GM21390 (cell line): ENCODE data around the gene TSPAN17.

ENCODE experiments used
- ATAC-seq: cut with Tn5 transposase; IDR thresholded peaks from one replicate; pipeline ENCODE4 v1.9.1; 2021; ENCODE audit not compliant: unreplicated experiment

The TSPAN17 gene

DNA sequence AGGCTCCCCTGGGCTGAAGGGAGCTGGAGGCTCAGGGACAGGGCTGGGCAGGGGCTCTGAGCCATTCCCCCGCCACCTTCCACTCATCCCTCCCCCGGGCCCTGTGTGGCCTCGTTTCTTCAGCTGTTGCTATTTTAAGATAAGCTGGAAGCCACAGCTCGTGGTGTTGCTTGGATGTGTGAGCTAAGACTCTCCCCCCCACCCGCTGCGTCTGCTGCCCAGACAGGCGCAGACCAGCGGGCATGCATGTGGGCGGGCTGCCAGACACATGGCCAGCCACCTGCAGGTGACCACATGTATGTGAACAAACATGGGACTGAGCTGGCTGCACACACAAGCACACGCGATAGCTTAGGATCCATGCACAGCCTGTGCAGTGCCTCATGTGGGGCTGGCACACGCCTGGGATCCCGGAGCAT, 25.6 kb upstream of the TSPAN17 start:
- ATAC-seq, result no peak

DNA sequence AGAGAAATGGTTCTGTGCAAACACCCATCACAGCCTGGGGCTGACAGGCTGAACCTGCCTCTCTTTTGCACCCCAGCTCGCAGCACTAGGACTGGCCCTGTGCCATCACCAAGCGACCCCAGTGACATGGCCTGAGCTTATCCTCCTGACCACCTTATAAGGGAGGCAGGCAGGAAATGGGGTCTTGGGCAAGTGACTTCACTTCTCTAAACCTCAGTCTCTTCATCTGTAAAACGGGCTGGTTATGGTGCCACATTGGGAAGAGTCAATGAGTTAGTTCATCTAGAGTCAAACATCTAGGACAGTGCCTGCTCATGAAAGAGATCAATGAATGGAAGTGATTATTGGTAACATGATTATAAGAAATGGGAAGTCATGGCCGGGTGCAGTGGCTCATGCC, 23.1 kb upstream of the TSPAN17 start:
- no peak for ATAC-seq

DNA sequence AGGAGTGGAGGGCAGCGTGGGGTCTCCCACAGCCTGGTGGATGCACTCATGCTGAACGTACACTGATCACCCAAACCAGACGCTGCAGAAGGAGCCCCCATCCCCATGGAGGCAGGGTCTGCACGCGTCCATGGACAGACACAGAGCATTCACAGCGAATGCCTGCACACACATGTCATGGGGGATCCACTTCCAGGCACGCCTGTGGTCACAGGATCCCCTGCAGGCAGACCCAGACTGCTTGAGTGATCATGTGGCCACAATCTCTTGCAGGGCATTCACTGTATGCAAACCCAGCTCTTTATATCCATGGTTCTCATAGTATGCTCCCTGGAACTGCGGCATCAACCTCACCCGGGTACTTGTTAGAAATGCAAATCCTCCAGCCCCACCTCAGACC, 22.3 kb upstream of the TSPAN17 start:
- ATAC-seq, result no peak

DNA sequence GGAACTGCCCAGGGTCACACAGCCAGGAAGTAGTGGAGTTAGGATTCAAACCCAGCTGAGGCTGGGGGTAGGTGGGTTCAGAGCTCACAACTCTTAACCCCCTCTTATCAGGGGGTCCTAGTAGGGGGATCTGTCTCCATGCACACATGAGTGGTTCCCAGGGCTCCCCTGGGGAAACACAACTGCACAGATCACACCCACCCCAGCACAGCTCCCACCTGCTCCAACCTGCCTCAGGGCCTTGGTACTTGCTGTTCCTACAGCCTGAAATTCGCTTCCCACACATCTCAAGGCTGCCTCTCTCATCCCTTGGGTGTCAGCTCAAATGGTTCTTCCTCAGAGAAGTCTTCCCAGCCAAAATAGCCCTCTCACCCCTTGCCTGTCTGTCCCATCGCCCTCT, 21.8 kb upstream of the TSPAN17 start:
- ATAC-seq, result no peak

DNA sequence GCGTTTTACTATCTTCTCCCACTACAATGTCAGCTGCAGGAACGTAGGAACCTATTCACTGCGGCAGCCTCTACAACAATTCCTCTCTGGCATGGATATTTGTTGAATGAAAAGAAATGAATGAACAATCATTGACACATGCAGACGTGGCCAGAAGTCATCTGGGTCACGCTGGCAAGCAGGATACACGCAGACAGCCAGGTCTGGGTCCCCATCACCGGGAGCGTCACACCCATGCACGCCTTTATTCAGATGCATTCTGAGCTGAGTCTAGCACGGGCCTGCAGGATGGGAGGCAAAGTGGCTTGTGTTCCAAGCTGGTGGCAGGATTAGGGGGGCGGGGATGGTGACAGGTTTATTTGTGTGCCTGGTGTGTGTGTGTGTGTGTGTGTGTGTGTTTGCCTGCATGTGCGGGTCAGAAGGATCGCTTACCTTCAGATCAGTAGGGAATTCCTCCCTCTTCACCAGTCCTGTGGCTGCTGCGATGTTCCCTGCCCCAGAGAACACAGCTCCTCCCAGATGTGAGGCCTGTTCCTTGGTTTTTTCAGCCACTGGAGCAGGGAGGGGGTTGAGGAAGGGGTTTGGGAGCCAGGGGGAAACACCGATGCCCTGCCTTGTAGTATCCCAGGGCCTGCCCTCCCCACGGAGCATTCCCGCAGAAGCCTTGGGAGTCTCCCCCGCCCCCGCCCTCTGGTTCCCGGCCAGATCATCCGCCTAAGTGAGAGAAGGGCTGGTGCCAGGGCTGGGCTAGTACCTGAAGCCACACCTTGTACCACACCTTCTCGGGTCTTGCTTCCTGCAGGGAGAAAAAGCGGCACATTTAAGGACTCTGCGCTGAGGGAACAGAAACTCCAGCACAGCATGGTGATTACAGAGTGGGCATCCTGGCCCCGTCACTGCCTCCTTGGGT, 21.1 kb upstream of the TSPAN17 start:
- no peak for ATAC-seq

DNA sequence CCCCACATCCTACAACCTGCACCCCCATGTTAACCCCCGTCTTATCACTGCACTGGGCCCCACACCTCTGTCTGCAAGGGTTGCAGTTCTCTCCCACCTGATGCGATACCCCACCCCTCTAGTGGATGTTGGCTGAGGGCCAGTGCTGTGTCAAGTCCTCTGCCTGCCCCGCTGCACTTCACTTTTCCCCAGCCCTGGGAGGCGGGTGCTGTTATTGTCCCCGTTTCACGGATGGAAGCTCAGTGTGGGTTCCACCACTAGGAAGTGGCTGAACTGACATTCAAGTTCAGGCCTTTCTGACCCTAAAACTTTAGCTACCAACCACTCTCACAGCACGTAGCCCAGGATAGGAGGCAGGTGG, 20.4 kb upstream of the TSPAN17 start:
- ATAC-seq, result no peak

DNA sequence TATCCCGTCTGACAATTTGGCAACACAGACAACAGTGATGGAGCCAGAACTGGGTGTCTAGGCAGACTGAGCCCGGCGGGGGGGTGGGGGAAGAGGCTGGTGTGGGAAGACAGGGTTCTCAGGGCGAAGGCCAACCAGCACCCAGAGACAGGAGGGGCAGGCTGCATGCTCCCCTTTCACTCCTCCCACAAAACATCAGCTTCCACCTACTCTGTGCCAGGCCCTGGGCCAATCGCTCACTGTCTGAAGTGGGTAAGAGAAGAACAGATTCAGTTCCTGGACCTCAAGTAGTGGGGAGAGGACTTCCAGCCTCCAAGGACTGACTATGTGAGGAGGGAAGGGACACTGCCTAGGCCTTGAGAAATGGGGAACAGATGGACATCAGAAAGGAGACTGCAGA, 19.7 kb upstream of the TSPAN17 start:
- no peak for ATAC-seq

DNA sequence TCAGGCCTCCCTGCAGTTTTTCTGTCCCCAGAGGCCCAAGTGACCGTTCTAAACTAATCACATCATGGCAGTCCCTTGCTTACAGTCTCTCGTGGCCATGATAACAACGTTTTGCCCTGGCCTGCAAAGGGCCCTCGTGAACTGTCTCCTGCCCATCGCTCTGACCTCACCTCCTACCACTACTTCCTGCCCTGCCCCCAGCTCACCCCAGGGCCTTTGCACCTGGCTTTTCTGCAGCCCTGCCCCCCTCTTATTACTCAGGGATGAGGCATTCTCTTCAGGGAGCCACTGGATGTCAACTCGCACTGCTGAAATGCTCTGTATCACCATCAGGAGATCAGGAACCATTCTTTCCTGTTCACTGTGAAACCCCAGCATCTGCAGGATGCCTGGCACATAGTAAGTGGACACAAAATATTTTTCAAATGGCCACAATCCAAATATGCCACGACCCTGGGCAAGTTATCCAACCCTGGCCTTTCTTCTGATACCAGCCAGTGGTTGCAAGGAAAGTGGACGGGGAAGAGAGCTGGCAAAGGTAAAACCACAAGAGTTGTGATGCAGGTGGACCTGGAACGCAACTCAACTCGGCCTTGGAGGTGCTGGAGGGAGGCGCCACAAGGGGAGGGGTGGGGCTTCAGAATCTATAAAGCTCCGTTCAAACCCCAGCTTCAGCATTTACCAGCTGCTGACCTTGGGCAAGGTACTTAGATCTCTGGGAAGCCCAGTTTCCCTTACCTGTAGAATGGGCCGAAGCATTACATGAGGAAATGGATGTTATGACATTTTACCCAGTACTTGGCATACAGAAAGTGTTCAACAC, 18.7 kb upstream of the TSPAN17 start:
- ATAC-seq, result no peak

DNA sequence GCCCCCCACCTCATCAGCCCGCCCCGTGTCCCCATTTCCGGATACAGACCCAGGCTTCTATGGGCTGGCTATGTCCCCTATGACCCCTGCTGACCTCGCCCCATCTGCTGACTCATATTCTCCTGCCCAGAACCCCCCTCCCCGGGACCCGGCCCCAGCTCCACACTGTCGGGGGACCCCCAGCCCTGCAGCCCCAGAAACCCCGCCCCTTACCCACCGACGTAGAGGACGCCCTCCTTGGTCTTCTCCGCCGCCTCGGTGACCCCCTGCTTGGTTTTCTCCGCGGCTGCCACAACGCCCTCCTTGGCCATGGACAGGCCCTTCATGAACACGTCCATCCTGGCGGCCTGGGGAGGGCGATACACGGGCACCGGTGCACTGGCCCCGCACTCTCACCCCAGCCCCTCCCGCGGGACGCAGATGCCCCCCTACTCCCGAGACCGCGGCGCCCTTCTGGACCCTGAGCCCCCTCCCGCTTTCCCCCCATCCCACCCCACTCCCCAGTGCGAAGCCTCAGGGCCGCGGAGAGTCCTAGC, 17.9 kb upstream of the TSPAN17 start:
- ATAC-seq, result no peak

DNA sequence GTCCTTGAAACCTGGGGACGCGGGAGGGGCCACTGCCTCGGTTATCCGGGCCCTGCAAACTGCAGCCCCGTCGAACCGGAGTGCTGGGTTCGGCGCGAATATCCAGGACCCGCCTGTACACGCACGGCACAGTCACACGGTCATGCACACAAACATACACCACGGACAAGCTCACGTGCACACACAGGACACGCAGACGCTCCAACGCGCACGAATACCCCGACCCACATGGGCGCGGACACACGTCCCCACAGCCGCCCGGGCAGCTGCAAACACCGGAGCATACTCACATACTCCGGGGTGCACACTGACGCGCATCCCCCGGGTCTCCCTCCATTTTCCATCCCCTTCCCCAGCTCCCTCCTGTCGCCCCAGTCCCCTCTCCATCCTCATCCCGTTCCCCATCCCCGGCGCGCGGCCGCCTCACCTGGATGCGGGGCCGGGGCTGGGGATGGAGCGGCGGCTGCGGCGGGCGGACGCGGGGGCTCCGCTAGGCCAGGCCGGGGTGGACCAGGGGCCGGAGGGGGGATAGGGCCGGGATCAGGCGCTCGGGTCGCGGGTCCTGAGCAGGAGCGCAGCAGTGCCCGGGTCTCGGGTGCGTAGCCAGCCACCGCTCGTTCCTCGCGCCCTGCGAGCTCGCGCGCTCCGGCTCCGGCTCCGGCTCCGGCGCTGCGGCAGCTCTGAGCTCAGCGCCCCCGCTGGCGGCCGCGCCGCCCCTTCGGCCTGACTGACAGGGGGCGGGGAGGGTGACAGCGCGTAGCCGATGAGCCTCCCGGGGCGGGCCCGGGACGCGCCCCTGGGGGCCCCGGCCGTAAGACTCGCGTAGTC, 17.2 kb upstream of the TSPAN17 start, which contains the start of the genes EIF4E1B and SNCB:
TSS of gene EIF4E1B (plus strand) at position 823 of the 828 bp plus-strand sequence. CDS start 12,113 bp downstream, outside the sequence.
TSS of gene SNCB (minus strand) at position 682 of the 828 bp plus-strand sequence. CDS start 880 bp downstream, outside the sequence.
- peak; percentile 75 for ATAC-seq

DNA sequence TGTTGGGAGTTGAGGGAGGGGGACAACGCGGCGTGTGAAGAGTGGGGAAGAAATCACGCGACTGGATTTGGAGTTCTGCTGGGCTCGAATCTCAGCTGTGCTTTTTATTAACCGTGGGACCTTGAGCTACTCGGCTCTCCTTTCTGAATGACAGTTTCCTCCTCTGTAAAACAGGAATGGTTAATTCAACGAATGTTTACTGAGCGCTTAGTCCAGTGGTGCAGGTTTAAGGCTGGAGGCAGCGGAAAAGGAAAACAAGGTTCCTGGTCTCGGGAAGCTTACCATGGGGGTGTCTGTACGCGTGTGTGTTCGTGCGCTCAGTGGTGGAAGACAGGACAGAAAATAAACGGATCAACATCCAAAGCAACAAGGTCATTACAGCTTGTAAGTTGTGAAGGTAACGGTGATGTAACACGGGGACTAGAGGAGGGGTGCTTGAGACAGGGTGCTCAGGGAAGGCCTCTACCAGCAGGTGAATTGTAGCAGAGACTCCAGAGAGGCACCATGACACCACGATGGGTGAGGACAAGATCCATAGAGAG, 16.5 kb upstream of the TSPAN17 start:
- ATAC-seq, result no peak

DNA sequence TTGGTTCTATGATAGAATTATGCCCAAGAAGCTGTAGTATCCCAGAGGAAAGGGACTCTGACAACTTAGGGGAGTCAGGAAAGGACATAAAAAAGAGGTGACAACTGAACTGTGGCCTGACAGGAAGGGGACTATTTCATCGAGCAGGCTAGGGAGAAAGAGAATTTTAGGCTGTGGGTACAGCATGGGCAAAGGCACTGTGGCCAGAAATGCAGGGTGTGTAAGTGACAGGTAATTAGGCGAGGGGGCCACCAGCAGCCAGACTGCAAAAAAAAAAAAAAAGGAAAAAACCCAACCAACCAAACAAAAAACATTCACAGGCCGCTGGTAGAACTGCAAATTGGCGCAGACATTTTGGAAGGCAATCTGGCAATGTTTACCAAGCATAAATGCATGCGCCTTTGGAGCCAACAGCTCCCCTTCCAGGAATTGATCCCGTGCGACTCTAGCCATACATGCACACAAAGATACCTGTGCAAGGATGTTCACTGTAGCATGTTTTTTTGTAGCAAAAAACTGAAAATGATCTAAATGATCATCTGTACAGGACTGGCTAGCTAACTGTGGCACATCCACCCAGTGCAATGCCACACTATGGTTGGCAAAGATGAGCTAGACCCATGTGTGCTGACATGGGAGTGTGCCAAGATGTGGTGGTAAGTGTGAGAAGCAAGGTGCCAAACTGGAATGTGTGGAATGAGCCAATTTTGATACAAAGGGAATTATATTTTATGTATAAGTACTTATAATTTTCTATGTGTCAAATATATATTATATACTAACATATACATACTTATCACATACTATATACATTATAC, 15.7 kb upstream of the TSPAN17 start:
- ATAC-seq, result no peak

DNA sequence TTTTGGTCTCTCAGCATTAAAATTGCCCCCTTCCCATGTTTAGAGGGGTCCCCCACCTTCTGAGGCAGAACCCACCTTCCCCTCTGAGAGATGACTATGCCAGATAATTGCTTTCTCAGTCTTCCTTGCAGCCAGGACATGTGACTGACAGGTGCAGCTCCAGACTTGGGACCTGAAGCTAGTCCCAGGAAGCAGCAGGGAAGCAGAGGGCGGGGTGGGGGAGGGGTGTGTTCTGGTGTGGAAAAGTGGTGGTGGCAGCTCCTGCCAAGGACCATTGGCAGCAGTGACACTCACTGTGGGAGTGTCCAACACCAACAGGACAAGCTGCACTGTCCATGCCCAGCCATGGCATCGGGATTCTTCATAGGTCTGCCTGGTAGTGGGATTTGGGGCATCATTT, 14.5 kb upstream of the TSPAN17 start:
- ATAC-seq, result no peak

DNA sequence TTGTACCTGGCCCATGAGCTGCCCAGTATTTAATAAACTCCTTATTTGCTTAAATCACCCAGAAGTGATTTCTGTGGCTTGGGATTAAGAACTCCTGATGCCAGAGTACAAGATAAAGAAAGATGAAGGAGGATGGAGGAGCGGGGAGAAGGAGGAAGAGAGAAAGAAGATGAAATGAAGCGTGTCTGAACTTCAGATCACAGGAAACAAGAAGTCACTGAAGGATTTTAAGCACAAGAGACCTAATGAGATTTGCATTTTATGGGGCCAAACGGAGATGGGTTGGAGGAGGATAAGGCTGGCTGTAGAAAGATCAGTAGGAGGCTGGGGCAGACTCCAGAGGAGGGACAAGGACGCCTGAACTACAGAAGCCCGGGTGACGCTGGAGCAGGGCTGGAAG, 13.7 kb upstream of the TSPAN17 start:
- ATAC-seq, result no peak

DNA sequence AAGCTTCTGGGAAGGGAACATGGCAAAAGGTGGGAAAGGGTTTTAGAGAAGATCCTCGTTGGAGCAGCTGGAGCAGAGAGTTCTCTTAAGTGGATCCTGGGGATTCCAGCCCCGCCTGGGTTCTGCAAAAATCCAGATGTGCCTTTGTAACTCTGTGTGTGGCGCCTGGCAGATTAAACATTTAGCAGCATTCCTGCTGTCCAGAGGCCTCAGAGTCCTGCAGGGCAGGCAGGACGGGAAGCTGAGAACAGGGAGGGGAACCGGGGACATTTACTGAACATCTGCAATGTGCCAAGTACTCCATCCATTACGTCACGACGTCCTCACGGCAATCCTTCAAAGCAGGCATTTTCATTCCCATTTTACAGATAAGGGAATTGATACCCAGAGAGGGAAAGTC, 10.9 kb upstream of the TSPAN17 start:
- no peak for ATAC-seq

DNA sequence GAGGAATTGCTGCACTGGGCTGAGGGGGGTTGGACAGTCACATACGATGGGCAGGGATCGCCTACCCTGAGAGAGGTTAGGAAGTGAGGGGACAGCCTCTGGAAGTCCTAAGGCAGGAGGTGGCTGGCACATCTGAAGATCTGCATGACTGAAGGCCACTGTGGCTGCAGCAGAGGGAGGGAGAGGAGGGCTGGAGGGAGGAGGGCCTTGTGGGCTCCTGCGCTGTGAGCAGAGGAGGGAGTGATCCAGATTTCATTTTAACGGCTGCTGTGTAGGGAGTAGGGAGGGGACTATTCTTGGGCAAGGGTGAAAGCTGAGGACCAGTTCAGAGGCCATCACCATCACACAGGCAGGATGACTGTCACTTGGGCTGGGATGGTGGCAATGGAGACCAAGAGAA, 9.7 kb upstream of the TSPAN17 start:
- ATAC-seq, result no peak

DNA sequence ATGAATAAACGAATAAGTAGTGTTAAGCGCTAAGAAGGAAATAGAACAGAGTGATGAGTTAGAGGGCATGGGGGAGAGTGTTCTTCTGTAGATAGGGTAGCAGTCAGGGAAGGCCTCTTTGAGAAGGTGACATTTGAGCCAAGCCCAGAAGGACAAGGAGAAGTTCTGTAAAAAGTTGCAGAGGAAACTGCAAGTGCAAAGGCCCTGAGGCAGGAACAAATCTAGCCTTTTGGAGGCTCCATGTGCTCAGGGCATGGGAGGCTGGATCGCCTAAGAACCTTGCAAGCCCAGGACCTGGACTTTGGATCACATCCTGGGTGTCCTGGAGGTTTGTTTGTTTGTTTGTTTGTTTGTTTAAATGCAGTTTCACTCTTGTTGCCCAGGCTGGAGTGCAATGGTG, 8.8 kb upstream of the TSPAN17 start:
- ATAC-seq, result no peak

DNA sequence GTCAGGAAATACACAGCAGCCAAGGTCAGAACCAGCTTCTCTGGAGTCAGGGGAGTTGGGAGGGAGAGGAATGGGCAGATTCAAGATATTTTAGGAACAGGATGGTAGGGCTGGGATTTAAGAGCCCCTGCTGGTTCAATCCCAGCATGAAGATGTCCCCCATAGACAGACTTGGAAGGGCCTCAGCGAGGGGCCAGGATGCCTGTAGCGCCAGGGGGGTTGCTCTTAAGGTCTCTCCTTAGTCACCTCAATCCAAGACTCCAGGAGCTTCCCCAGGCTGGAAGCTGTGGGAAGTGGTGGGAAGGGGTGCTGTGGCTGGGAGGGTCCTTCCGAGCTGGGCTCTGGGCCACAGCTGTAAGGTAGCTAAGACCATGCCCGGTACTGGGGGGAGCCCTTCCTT, 8.1 kb upstream of the TSPAN17 start:
- no peak for ATAC-seq

DNA sequence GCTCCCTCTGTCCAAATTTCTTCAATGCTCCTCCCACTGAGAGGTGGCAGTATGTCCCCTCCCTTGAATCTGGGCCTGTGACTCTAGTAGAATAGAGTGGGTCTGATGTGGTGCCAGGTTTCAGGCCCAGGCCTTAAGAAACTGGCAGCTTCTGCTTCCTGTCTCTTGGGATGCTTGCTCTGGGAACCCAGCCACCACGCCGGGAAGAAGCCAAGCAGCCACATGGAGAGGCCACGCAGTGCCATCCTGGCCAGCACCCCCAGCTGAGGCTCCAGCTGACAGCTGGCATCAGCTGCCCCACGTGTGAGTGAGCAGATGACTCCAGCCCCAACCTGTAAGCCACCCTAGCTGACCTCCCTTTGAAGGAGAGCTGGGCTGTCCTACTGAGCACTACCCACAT, 7.3 kb upstream of the TSPAN17 start:
- no peak for ATAC-seq

DNA sequence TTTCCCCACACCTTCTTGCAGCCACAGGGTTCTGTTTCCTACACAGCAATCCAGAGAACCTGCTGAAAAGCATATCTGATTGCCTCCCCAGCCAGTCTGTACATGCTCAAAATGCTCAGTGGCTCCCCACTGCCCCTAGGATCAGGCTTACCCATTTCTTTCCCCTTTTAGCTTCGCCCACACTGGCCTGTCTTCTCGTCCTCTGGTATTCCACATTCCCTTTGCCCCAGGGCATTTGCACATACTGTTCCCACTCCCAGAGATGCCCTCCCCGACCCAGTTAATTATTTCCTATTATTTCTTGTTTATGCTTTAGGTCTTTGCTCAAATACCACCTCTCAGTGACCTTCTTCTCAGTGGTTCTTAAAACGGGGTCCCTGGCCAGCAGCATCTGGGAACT, 6.7 kb upstream of the TSPAN17 start:
- ATAC-seq, result no peak
